T-helper 1 cell treated with Interleukin-12 subunit alpha and Interleukin-12 subunit beta and Interleukin-4 antibody, amounts not matched to agents 30 ng/mL and 1 ng/mL, for 36 hours (primary cell): ENCODE data around the gene RFFL. TPM values are rescaled to one million over a fixed set of nuclear protein-coding genes. Genes with fewer than 3 reads are reported as not detected.

Experiments used
- intact Hi-C: fragments of 100-400 bp; cut with micrococcal nuclease; formaldehyde crosslinking; loops from one replicate; pipeline ENCODE4 v1.15.1; 2024
- total RNA-seq: library from RNA; stranded (reverse); gene quantifications from 2 replicates; pipeline ENCODE4 v1.2.3, GENCODE V29; 2022

Gene RFFL
- total RNA-seq, 1 donor from 2014 or later = 80.2 TPM

GRCh38 chr17:34980681-34981537 lies 82.6 kb downstream of the RFFL start:
- intact Hi-C loops = loop anchor here (1.0 to 5.0 kb wide), 13 partner anchors 17 to 828 kb away; partner anchors contain the start of genes CCT6B, PEX12, RAD51D and RFFL

- intact Hi-C loops = loop anchor here (1.0 to 5.0 kb wide), 7 partner anchors 42 to 828 kb away; partner anchors contain the start of genes PEX12, SLFN12L and TAF15
Observed at GRCh38 chr17:34980353-34980680, 83.2 kb downstream of the RFFL start, which contains the start of gene LIG3. TSS of gene LIG3 (plus strand) at chr17:34980512. CDS start at chr17:34983006, 2,494 bp downstream.

- intact Hi-C loops = loop anchor here (1.0 to 5.0 kb wide), 7 partner anchors 42 to 829 kb away; partner anchors contain the start of genes PEX12, SLFN12L and TAF15
Observed at GRCh38 chr17:34979650-34980352, 83.7 kb downstream of the RFFL start.

GRCh38 chr17:34979153-34979552 lies 84.4 kb downstream of the RFFL start:
- intact Hi-C loops = no loop called here

GRCh38 chr17:34974794-34975785 lies 88.4 kb downstream of the RFFL start:
- intact Hi-C loops = no loop called here

GRCh38 chr17:34974179-34974578 lies 89.3 kb downstream of the RFFL start:
- intact Hi-C loops = no loop called here

GRCh38 chr17:34961093-34961911 lies 102.2 kb downstream of the RFFL start, which contains the start of the genes CCT6B and ZNF830:
TSS of gene CCT6B (minus strand) at chr17:34961460. CDS start at chr17:34961393, 67 bp downstream.
TSS of gene ZNF830 (plus strand) at chr17:34961540. CDS start at chr17:34961567, 27 bp downstream.
- intact Hi-C loops = loop anchor here (1.0 to 10.0 kb wide), 8 partner anchors 20 to 1523 kb away; partner anchors contain the start of genes AP2B1, RAD51D, SLFN5 and ZNHIT3

GRCh38 chr17:34958438-34958837 lies 105.1 kb downstream of the RFFL start:
- intact Hi-C loops = no loop called here

Other genes with a start within 250 kb of the RFFL start
- gene CCT6B, start 102.2 kb downstream of the RFFL start, total RNA-seq = 0.88 and 1.1 TPM in 2 replicates
- 26.4 and 29.4 TPM in 2 replicates for gene ZNF830, start 102.2 kb downstream of the RFFL start, total RNA-seq
- 44.3 and 45.5 TPM in 2 replicates for gene LIG3, start 83.2 kb downstream of the RFFL start, total RNA-seq
- 30.2 and 31.1 TPM in 2 replicates for gene RAD51D, start 56.2 kb upstream of the RFFL start, total RNA-seq
- 0.15 TPM in 1 of 2 replicates, not detected in the other for gene FNDC8, start 57.9 kb upstream of the RFFL start, total RNA-seq
- 19.2 and 20.2 TPM in 2 replicates for gene NLE1, start 78.6 kb upstream of the RFFL start, total RNA-seq
- gene UNC45B, start 84.1 kb upstream of the RFFL start, total RNA-seq = 0.05 TPM in 2 replicates
- gene SLC35G3, start 130.7 kb upstream of the RFFL start, total RNA-seq = not detected in 2 replicates
- gene SLFN5, start 179.4 kb upstream of the RFFL start, total RNA-seq = 112 and 115 TPM in 2 replicates